Measurements from ENCODE around the gene SELENOT.

DNA sequence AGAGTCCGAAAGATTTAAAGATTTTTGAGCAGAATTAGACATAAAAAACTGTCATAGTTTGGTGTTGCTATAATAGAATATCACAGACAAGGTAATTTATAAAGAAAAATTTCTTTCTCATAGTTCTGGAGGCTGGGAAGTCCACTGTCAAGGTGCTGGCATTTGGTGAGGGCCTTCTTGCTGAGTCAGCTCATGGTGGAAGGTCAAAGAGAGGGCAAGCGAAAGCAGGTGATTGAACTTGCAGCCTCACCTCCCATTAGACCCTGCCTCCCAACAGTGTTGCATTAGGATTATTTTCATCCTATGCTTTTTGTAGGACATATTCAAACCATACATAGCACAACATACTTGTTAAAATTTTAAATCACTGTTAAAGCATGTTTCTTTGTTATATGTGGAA lies 9.9 kb downstream of the SELENOT start:
- TF ChIP-seq POLR2AphosphoS5 (IDR thresholded peaks at IDR 0.05; ENCODE audit: low read depth, low read length), result no peak
- TF ChIP-seq, protein P1, sequence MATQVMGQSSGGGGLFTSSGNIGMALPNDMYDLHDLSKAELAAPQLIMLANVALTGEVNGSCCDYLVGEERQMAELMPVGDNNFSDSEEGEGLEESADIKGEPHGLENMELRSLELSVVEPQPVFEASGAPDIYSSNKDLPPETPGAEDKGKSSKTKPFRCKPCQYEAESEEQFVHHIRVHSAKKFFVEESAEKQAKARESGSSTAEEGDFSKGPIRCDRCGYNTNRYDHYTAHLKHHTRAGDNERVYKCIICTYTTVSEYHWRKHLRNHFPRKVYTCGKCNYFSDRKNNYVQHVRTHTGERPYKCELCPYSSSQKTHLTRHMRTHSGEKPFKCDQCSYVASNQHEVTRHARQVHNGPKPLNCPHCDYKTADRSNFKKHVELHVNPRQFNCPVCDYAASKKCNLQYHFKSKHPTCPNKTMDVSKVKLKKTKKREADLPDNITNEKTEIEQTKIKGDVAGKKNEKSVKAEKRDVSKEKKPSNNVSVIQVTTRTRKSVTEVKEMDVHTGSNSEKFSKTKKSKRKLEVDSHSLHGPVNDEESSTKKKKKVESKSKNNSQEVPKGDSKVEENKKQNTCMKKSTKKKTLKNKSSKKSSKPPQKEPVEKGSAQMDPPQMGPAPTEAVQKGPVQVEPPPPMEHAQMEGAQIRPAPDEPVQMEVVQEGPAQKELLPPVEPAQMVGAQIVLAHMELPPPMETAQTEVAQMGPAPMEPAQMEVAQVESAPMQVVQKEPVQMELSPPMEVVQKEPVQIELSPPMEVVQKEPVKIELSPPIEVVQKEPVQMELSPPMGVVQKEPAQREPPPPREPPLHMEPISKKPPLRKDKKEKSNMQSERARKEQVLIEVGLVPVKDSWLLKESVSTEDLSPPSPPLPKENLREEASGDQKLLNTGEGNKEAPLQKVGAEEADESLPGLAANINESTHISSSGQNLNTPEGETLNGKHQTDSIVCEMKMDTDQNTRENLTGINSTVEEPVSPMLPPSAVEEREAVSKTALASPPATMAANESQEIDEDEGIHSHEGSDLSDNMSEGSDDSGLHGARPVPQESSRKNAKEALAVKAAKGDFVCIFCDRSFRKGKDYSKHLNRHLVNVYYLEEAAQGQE (IDR thresholded peaks at IDR 0.05; ENCODE audit: insufficient read depth in 1 of 2, low read depth in 2 of 2, low read length in 2 of 2), result no peak

All from PFSK-1 (cell line).